Measurements from ENCODE around the gene FAM83E.

The FAM83E gene

DNA sequence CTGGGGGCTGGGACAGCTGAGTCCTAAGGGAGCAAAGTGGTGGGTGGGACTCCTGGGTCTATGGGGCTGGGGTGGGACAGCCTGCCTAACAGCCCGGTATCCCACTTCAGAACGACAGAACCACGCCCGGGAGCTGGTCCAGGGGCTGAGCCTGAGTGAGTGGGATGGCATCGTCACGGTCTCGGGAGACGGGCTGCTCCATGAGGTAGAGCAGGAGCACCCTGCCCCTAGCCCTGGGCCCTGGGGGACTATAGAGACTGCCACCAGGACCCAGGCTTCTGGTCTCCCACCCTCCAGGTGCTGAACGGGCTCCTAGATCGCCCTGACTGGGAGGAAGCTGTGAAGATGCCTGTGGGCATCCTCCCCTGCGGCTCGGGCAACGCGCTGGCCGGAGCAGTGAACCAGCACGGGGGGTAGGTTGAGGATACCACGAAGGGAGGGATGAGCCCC lies 13.0 kb upstream of the FAM83E start:
- no peak for DNase-seq

DNA sequence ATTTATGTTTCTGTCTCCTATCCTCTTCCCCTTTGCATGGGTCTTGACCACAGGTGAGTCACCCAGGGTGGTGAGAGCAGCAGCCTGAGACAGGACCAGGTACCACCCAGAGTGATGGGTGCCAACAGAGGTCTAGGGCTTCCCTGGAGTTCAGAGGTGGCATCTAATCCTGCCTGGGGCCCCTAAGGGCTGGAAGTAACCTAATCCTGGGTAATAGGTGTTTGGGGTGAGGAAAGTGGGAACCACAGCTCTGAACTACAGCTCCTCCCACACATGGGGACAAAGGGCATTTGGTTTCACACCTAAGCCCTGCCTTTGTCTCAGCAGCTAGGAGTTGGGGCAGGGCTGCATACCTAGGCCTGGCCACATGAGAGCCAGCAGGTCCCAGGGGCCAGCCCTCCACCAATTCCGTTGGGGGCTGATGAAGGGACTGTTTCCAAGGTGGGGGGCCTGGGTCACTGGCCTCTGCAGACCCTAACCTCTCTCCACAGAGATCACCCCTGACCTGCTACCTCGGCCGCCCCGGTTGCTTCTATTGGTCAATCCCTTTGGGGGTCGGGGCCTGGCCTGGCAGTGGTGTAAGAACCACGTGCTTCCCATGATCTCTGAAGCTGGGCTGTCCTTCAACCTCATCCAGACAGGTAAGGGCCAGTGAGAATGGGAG lies 12.5 kb upstream of the FAM83E start:
- no peak for DNase-seq

- no peak for DNase-seq
Measured at GRCh38 chr19:48625891-48626327, 11.0 kb upstream of the FAM83E start.

GRCh38 chr19:48624791-48625723 lies 10.2 kb upstream of the FAM83E start:
- no peak for DNase-seq

DNA sequence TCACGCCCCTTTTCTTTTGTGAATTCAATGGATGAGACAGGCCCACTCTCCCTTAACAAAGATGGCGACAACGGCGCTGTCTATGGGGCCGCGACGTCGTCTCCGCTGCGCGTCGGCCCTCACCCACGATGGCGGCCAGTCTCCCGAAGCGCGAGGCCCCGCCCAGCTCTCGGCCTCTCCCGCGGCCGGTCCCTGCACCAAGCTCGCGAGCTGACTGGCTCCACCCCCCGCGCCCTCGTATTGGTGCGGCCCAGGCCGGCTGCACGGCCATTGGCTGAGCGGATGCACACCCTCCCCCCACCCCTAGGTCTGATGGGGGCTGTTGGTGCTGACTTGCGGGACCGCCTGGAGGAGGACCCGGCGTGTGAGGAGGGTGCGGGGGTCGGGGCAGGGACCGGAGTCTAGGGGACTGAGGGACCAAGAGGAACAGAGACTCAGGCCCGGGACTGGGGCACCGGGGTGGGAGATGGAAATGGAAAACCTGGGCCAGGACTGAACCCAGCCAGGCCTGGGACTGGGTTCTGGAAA lies 9.3 kb upstream of the FAM83E start:
- peak; percentile 98 for DNase-seq

GRCh38 chr19:48623556-48624066 lies 8.7 kb upstream of the FAM83E start:
- peak; percentile 48 for DNase-seq

DNA sequence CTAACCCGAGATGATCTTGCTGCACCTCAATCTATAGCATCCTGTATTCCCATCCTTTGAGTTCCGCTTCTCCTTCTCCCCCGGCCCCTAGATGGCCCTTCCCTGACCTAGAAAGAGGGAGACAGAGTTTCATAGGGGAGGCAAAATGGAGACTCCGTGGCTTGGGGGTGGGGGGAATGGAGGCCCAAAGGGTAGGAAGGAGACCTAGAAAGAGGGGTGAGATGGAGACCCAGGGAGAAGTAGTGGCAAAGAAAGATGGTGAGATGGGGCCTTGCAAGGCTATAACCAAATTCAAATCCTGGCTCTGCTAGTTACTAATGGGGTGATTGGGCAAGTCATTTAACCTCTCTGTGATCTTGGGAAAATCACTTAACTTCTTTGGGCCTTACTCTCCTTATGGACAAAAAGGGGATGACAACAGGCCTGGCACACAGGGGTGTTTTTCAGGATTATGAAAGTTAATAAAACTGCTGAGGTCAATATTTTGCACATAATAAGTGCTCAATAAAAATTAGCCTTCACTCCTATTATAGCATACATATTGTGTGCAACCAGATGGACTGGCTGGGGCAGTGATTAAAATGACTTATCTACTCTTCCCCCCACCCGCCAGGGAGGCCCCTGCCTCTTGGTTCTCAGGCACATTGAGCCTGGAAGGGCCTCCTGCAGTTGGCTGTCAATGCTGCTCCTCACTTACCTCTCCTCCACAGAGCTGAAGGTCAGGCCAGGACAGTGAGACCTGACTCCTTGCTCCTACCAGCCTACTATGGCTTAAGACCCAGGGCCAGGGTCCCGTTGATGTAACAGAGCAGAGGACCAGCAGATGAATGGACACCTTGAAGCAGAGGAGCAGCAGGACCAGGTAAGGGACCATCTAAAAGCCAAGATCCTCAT lies 5.1 kb upstream of the FAM83E start:
- DNase-seq = peak; percentile 67

- DNase-seq = peak; percentile 99
Measured at GRCh38 chr19:48618916-48619691, 4.2 kb upstream of the FAM83E start, which contains the start of the genes RPL18 and SPHK2. Gene RPL18, minus strand, starts transcription at chr19:48619178. Its CDS starts 35 bp downstream, at chr19:48619143. Gene SPHK2, plus strand, starts transcription at chr19:48619506. Its CDS starts 1,009 bp downstream, at chr19:48620515.

DNA sequence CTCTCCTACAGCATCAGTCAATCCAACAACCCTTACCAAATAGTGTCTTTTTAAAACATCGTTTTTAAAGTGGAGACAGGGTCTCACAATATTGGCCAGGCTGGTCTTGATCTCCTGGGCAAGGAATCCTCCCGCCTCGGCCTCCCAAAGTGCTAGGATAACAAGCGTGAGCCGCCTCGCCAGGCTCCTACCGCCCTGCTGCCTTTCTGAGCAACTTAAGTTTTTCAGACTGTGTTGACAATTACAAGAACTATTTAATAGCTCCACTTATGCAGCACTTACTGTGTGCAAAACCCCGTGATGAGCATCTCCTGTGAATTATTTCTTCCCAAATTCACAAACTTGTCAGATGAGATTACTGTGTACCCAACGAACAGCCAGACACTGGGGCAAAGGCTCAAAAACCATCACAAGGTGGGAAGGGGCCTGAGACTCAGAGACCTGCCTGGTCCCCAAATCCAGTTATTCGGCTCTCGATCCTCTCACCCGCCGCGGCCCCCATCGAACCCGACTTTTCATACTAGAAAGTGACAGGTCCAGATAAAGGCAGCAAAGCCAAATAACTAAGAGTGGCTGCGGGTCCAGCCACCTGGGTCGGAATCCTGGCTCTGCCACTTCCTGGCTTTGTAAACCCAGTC lies 3.5 kb upstream of the FAM83E start:
- peak; percentile 38 for DNase-seq

DNA sequence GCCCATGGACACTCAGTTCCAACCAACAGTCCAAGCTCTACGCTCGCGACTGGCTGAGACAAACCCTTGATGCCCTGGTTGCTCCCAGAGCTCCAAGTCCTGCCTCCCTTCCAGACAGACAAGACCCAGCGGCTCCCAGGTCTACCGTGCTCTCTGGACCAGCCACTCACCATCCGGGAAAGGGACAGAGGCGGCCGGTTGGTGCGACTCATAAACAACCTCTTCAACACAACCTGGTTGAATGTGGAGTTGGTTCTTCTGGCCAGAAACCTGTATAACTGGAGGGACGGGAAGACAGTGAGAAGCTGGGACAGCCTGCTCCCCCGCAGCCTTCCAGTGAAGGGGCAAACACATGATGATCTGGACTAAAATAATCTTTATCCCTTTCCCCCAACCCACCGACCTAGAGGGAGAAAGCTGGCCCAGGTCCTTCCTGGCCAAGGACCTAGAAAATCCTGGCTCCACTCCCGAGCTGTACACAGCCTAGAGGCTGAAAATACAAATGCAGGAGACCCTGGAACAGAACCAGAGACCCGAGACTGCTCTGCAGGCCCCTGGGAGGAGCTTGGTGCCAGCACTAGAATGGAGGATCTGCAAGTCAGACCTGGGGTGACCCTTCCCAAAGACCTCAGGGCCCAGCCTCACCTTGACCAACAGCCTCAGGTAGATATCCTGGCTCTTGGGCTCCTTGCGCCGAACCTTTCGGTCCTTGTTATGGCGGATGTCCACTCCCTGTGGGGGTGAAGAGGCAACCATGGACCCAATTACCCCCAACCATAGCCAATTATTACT lies 2.5 kb upstream of the FAM83E start:
- no peak for DNase-seq

- DNase-seq = no peak
Measured at GRCh38 chr19:48616491-48617056, 1.7 kb upstream of the FAM83E start.

DNA sequence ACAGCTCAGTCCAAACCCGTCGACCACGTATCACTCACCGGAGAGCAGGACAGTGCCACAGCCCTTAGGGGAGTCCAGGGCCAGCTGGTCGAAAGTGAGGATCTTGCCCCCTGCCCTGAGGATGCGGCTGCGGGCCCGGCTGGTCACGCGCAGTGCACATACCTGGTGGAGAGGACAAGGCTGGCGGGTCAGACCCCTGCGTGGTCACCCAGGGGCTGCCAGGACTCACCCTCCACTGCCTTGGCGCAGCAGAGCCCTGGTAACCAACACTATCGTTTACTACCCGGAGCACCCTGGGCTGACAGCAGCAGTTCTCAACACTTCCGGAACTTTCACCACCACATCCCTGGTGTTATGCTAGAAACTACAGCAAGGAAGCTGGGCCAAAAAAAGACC lies 1.2 kb upstream of the FAM83E start:
- no peak for DNase-seq

GRCh38 chr19:48615231-48616040 lies 560 bp upstream of the FAM83E start:
- peak; percentile 37 for DNase-seq

GRCh38 chr19:48613852-48614435 lies 932 bp downstream of the FAM83E start:
- peak; percentile 28 for DNase-seq

DNA sequence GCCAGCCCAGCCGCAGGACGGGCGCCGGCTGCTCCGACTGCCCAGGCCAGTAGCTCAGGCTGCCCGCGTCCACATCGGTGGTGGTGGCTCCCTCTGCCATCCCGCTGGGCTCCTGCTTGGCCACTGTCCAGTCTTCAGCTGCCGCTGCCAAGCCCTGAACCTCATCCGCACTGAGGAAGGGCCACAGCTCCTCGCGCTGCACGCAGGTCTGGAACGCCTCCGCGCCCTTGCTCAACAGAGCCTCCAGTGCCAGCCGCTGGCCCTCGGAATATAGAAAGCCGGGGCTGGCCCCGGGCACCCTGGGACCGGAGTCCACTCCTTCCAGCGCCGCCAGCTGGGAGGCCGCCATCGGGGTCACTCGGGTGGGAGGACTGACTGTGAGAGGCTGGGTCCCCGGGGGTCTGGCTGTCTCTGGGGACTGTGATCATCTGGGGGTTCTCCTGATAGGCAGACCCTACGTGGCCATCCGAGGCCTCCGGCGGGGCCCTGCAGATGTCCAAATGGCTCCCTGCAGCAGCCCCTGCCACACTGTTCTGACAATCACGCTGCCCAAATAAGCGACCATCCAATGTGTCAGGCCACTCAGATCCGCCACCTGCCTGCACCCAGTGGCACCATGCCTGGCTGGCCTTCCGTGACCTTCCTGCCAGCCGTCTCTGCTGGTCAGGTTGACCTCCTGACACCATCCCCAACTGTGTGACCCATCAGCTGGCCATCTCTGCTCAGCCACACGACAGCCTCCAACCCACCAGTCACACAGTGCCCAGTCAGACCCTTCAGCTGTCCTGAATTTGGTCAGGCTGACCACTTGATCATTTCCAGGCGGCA lies 1.6 kb downstream of the FAM83E start:
- DNase-seq = no peak

DNA sequence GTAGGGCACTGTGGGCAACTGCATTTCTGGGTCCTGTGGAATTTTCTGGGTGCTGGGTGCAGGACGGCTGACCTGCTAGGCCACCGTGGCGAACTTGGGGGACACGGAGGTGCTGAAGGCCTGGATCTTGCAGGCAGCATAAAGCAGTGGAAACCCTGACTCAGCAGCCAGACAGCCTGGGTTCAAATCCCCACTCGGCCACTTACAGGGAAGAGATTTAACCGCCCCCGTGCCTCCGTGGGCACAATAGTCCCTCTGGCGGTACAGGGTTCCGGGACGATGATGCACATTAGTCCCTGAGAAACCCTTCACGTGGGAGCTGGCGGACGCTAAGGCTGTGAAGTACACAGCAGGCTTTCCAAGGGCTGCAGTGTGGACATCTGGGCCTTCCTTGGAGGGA lies 3.0 kb downstream of the FAM83E start:
- no peak for DNase-seq

DNA sequence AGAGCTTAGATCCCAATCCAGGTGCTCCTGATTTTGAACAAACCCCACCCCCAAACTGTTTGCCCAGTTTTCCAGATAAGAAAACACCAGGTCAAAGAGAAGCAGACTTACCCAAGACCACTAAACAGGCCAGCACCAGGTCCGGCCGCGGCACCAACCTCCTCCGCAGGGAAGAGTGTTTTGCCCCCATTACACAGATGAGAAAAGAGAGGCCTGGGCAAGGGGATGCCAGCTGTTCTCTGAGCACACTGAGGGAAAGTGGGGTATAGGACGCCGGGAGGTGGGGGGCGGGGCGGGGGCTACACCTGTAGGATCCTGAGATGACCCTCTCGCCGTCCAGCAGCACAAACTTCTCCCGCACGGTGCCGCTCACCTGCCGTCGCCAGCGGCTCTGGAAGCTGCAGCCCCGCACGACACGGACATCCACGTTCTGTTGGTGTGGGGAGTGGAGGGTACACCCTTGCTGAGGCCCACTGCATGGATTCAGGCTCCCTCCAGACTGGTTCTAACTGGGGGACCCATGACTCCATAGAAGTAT lies 5.2 kb downstream of the FAM83E start:
- DNase-seq = no peak
